HUES6 (cell line): ENCODE data around the gene MICAL3.

ENCODE experiments used
- H3K27ac ChIP-seq: 2 replicates; pipeline ENCODE4 v1.7.0; 2013; ENCODE audit warnings: low read depth, mild to moderate bottlenecking, low read length, inconsistent platforms
- H3K27me3 ChIP-seq: 2 replicates; pipeline ENCODE4 v1.6.1; 2013; ENCODE audit warnings: low read length; ENCODE audit not compliant: control insufficient read depth, insufficient read depth
- H3K36me3 ChIP-seq: 2 replicates; pipeline ENCODE4 v1.6.1; 2013; ENCODE audit warnings: low read length; ENCODE audit not compliant: control insufficient read depth, insufficient read depth
- H3K4me1 ChIP-seq: 2 replicates; pipeline ENCODE4 v1.6.1; 2013; ENCODE audit warnings: low read length; ENCODE audit not compliant: control insufficient read depth, insufficient read depth
- H3K4me3 ChIP-seq: 2 replicates; pipeline ENCODE4 v1.5.1; 2013; ENCODE audit warnings: low read depth, low read length
- H3K9ac ChIP-seq: one replicate; pipeline ENCODE4 v1.6.1; 2013; ENCODE audit warnings: mild to moderate bottlenecking, low read length
- H3K9me3 ChIP-seq: 2 replicates; pipeline ENCODE4 v1.6.1; 2013; ENCODE audit warnings: low read depth, low read length; ENCODE audit not compliant: control insufficient read depth, insufficient read depth

Gene MICAL3

GRCh38 chr22:17970201-17970708 is 54.1 kb downstream of the MICAL3 start:
- Histone ChIP-seq H3K27me3 (no peaks in the 10 kb centered on the region), H3K9ac (no peak overlapping the region), H3K27ac (no peak overlapping the region), H3K4me3 (no peak overlapping the region), H3K9me3 (no peaks in the 10 kb centered on the region), H3K36me3 (peaks cover 6% of the 10 kb centered on the region), H3K4me1 (peaks cover 25% of the 10 kb centered on the region)

DNA sequence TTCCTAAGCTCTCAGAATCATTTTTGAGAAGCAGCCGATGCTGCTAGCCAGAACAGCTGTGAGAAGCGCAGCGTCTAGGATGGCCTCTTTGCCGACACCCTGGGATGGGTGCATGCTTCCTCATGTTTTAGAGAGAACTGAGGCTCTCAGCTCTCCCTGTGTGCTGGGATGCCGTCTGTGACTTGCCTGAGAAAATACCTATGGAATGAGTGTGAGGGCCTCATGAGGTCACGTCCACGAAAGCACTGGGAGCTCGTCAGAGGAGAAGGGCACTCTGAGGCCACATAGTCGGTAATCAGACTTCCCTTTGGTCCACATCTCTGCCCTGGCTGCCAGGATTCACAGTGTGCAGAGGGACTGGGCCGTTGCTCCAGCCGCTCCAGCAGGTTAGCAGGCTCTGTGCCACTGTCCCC is 54.7 kb downstream of the MICAL3 start:
- Histone ChIP-seq H3K27ac (no peak overlapping the region), H3K9me3 (no peaks in the 10 kb centered on the region), H3K36me3 (peaks cover 6% of the 10 kb centered on the region), H3K27me3 (no peaks in the 10 kb centered on the region), H3K4me3 (no peak overlapping the region), H3K9ac (no peak overlapping the region), H3K4me1 (peaks cover 26% of the 10 kb centered on the region)

GRCh38 chr22:17968126-17968525 is 56.2 kb downstream of the MICAL3 start:
- no peaks in the 10 kb centered on the region for H3K27me3 ChIP-seq
- no peaks in the 10 kb centered on the region for H3K9me3 ChIP-seq
- H3K27ac ChIP-seq: no peak overlapping the region
- H3K36me3 ChIP-seq: peaks cover 6% of the 10 kb centered on the region
- no peak overlapping the region for H3K9ac ChIP-seq
- H3K4me3 ChIP-seq: no peak overlapping the region
- peaks cover 28% of the 10 kb centered on the region for H3K4me1 ChIP-seq

GRCh38 chr22:17966403-17966717 is 58.0 kb downstream of the MICAL3 start:
- H3K4me1 ChIP-seq: peaks cover 26% of the 10 kb centered on the region
- H3K9ac ChIP-seq: no peak overlapping the region
- H3K27me3 ChIP-seq: no peaks in the 10 kb centered on the region
- no peak overlapping the region for H3K4me3 ChIP-seq
- H3K27ac ChIP-seq: no peak overlapping the region
- H3K9me3 ChIP-seq: no peaks in the 10 kb centered on the region
- peaks cover 6% of the 10 kb centered on the region for H3K36me3 ChIP-seq

GRCh38 chr22:17965538-17966402 is 58.6 kb downstream of the MICAL3 start:
- peaks cover 6% of the 10 kb centered on the region for H3K36me3 ChIP-seq
- no peak overlapping the region for H3K9ac ChIP-seq
- no peaks in the 10 kb centered on the region for H3K27me3 ChIP-seq
- H3K4me3 ChIP-seq: no peak overlapping the region
- H3K4me1 ChIP-seq: peaks cover 32% of the 10 kb centered on the region
- no peaks in the 10 kb centered on the region for H3K9me3 ChIP-seq
- H3K27ac ChIP-seq: no peak overlapping the region

GRCh38 chr22:17964643-17965042 is 59.7 kb downstream of the MICAL3 start:
- no peak overlapping the region for H3K27ac ChIP-seq
- H3K27me3 ChIP-seq: no peaks in the 10 kb centered on the region
- peaks cover under 1% of the 10 kb centered on the region; the same call in 1 of the 2 replicates for H3K36me3 ChIP-seq
- no peaks in the 10 kb centered on the region for H3K9me3 ChIP-seq
- no peak overlapping the region for H3K9ac ChIP-seq
- no peak overlapping the region for H3K4me3 ChIP-seq
- H3K4me1 ChIP-seq: peaks cover 36% of the 10 kb centered on the region

- H3K9ac ChIP-seq: no peak overlapping the region
- no peak overlapping the region for H3K4me3 ChIP-seq
- no peak overlapping the region for H3K27ac ChIP-seq
- no peaks in the 10 kb centered on the region for H3K9me3 ChIP-seq
- H3K27me3 ChIP-seq: no peaks in the 10 kb centered on the region
- H3K36me3 ChIP-seq: no peaks in the 10 kb centered on the region
- H3K4me1 ChIP-seq: peaks cover 35% of the 10 kb centered on the region
Measured at GRCh38 chr22:17964156-17964555, 60.2 kb downstream of the MICAL3 start.

GRCh38 chr22:17963015-17963414 is 61.3 kb downstream of the MICAL3 start:
- Histone ChIP-seq H3K27ac (no peak overlapping the region), H3K9me3 (no peaks in the 10 kb centered on the region), H3K4me3 (no peak overlapping the region)

GRCh38 chr22:17962168-17962567 is 62.2 kb downstream of the MICAL3 start:
- H3K9me3 ChIP-seq: no peaks in the 10 kb centered on the region
- H3K9ac ChIP-seq: no peak overlapping the region
- H3K27me3 ChIP-seq: no peaks in the 10 kb centered on the region
- H3K4me3 ChIP-seq: no peak overlapping the region
- H3K36me3 ChIP-seq: no peaks in the 10 kb centered on the region
- H3K27ac ChIP-seq: no peak overlapping the region
- peaks cover 35% of the 10 kb centered on the region for H3K4me1 ChIP-seq

More at GRCh38 chr22:17963015-17963414, 61.3 kb downstream of the MICAL3 start:
- no peaks in the 10 kb centered on the region for H3K36me3 ChIP-seq
- no peak overlapping the region for H3K9ac ChIP-seq
- H3K4me1 ChIP-seq: peaks cover 35% of the 10 kb centered on the region
- H3K27me3 ChIP-seq: no peaks in the 10 kb centered on the region

DNA sequence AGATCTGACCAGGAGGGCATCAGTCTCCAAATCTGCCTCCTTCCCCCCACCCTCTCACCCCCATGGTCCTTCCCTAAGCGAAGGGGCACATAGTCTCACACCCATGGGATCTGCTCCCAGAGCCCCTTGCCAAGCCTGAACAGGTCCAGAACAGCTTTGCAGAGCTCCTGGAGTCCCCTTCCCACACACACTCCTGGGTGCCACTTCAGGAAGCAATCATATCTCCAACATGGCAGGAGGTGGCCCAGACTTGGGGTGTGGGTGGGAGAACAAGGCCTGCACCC is 63.0 kb downstream of the MICAL3 start:
- Histone ChIP-seq H3K27ac (no peak overlapping the region), H3K36me3 (no peaks in the 10 kb centered on the region), H3K27me3 (no peaks in the 10 kb centered on the region), H3K4me3 (no peak overlapping the region), H3K9me3 (no peaks in the 10 kb centered on the region), H3K4me1 (peaks cover 35% of the 10 kb centered on the region), H3K9ac (no peak overlapping the region)

DNA sequence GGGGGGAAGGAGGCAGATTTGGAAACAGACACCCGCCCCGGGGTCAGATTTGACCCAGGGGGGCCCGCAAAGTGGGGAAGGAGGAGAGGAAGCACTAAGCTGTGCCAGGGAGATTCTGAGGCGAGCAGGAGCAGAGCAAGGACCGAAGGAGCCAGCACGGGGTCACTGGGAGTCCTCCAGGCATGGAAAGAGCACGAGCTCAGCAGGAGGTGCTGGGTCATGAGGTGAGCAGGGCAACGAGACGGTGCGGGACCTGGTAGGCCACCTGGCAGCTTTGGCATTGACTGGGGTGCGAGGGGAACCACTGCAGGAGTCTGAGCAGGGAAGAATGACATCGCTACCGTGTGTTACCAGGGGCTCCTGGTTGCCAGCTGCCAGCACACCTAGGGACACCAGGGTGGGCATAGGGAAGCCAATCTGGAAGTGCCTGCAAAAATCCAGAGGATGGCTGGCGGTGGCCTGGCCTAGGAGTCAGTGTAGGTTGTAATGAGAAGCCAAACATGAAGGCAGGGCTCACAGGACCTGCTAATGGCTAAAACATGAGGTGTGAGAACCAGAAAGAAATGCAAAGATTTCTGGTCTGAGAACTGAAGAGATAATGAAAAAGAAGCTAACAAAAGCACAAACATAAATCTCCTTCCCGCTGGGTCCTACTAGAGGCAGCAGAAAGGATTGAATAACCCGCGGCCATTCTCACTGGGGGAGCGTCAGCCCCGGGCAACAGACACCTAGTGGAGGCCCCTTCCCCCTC is 63.5 kb downstream of the MICAL3 start:
- Histone ChIP-seq H3K9ac (no peak overlapping the region), H3K36me3 (no peaks in the 10 kb centered on the region), H3K27me3 (no peaks in the 10 kb centered on the region), H3K4me1 (peaks cover 35% of the 10 kb centered on the region), H3K9me3 (no peaks in the 10 kb centered on the region), H3K4me3 (no peak overlapping the region), H3K27ac (no peak overlapping the region)
